ENCODE data around the gene MGAT4C.

MGAT4C gene

DNA sequence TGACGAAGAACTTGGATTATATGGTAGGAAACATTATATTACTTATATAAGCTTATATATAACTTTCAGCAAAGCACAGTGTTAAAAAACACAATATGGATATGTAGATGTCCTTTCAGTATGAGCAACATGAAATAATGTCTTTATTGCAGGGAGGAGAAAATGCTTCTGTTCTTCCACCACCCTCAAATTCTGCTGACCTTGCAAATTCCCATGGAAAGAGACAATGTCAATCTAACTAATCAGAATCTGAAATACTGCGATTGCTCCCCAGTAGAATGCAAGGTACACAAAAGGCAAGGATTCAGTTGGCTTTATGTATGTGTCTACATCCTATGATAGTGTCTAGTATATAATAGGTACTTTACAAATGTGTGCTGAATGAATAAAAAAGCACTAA lies 26.4 kb downstream of the MGAT4C start:
- no peak for DNase-seq (ENCODE audit: low read depth in 1 of 2, low spot score in 1 of 2)

DNA sequence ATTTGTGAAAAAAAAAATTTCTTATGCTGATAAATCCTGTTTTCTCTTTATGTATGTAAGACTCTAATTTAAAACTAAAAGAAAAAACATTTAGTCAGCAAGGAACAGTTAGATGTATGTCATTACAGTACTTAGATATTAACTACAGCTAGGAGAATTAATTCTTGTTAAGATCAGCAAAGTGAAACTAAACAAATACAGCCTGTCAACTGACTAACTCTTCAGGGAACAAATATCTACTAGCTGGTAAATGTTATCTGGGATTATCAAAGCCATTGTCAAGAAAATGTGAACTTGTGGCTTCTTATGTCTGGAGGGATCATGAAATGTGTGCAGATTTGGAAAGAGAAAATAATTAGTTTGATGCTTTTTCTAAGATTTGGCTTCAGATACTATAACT lies 27.5 kb downstream of the MGAT4C start:
- no peak for DNase-seq (ENCODE audit: low read depth in 1 of 2, low spot score in 1 of 2)

DNA sequence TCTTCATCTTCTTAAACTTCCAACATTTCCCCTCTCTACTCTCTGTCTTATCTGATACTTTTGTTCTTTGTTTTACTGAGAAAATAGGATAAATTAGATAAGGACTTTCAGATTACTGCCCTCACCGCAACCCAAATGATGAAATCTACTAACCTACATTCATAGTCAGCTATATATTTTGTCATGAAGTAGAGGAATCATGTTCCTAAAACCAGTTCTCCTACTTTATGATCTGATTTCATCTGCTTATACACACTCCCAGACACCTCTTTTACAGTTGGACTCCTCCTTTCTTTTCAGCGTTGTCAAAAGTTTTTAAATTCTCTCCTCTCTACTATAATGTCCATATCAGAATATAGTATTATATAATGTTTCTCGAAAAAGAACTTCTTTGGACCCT lies 29.7 kb downstream of the MGAT4C start:
- no peak for DNase-seq (ENCODE audit: low read depth in 1 of 2, low spot score in 1 of 2)

DNA sequence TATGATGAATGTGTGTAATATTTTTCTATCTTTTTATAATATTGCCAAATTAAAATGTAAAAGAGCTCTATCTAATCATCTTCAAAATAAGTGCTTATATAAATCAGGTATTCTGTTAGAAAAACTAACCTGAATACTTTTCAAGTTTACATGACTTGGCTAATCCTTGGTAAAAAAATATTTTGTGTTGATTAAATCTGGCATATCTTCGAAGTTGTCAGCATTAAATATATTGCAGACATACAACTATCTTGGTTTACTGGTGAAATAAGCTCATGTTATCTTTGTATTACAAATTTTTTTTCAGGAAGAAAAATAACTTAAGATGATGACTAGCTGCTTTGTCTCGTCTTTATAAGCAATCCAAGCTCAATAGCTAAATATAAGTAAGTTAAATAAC lies 39.6 kb downstream of the MGAT4C start:
- no peak for DNase-seq (ENCODE audit: low read depth in 1 of 2, low spot score in 1 of 2)

DNA sequence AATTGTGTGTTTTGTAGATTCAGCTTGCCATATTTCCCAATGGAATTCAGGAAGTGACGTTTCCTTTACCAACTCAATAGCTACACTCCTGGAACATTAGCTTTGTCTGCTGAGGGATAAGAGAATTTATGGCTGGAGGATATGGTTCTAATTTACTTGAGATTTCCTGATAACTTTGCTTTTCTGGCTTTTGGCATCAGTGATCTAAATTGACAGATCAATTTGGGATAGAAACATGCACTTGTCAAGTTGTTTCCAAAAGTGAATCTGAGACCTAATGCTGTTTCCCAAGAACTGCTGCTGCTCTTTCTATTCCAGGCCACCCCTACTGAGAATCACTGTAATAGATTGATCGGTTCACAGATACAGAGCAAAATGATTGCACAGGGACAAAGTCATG lies 43.2 kb downstream of the MGAT4C start:
- no peak for DNase-seq (ENCODE audit: low read depth in 1 of 2, low spot score in 1 of 2)

DNA sequence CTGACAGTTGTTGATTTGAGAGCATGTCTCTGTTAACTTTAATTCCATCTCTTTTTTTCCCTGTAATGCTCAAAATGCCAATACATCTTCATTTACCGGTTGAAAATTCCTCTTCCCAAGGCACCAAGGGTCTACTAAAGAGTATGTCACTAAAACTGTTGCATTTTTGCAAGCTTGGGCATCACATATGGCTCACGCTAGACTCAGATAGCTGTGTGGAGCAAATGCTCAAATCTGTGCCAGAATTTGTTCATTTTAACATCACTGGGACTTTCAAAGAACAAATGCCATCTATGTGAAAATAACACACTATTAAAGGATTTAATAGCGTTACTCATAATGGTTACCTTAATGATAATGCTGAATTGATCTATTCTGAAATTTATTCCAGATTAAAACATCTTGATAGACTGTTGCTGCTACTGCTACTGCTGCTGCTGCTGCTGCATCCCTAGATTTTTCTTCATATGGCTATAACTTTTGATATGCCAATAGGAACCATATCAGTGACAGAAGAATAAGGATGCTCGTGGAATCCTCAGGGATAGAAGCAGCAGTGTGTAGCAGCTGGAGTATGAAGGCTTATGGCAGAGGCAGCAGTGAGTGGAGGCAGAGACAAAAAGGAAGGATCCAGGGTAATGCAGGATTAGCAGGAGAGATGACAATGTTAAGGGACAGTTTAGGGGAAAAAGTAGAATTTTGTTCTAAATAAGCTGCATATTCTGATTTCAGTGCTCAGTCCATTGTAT lies 57.3 kb downstream of the MGAT4C start:
- DNase-seq (ENCODE audit: low read depth in 1 of 2, low spot score in 1 of 2): no peak

DNA sequence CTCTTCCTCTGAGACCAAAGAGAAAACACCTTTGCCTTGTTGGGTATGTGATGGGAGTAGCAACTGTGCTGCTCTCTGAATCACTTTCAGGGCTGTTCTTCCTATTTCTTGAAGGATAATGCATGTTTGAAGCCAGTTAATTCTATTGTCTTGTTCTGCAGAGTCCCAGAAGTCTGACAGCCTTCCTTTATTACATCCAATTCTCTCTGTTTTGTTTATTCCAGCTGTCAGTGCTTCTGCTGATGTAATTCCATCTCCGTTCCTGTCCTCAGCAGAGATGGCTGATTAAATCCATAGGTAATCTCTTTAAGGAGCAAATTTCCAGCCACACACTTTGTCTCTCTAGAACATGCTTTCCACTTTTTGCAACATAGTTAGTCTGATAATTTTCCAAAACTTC lies 59.7 kb downstream of the MGAT4C start:
- no peak for DNase-seq (ENCODE audit: low read depth in 1 of 2, low spot score in 1 of 2)

DNA sequence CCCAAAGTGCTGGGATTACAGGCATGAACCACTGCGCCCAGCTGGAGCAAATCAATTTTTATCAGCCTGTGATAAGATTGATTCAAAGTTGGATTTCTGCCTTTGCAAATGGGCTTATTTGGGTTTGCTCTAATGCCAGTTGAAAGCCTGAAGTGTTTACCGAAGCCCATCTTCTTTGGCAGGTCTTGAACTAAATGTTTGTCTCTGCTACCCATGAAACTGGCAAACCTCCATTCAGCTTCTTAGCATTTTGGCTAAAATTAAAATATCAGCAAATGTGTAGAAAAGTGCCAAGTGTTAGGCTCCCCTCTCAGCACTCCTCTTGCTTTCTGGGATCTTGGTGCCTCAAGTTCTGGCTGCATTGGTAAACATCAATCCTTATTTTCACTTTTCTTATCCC lies 61.5 kb downstream of the MGAT4C start:
- no peak for DNase-seq (ENCODE audit: low read depth in 1 of 2, low spot score in 1 of 2)

DNA sequence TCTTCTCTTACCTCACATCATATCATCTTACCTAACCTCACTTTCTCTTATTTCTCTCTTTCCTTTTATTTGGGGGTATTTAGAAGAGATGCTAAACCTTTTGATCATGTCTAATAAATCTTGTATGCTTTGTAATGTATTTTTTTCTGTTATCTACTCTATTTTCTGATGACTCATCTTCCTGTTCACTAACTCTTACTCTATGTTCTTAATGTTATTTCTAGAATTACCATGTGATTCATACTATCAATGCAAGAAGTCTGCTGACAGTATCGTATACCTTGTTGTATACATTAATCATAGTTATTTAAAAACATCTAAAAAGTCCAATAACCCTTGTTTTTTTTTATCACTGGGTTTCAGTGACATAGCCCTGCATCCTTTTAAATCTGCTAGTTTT lies 62.3 kb downstream of the MGAT4C start:
- DNase-seq (ENCODE audit: low read depth in 1 of 2, low spot score in 1 of 2): no peak

DNA sequence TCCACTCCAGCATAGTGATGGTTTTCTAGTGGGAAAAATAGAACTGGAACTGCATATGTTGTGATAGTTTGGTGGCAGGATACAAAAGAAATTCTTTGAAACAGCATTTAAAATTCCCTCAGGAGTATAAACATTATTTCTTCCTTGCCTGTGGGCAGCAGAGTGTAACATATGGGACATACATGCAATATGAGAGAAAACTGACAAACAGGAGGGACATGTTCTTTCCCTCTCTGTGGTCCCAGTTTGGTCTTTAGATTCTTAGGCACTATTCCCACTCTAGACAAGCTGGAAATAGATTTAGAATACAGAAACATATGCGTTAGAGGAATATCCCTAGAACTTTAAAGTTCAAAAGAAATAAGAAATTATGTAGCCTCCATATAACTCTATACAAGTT lies 68.0 kb downstream of the MGAT4C start:
- DNase-seq (ENCODE audit: low read depth in 1 of 2, low spot score in 1 of 2): no peak

DNA sequence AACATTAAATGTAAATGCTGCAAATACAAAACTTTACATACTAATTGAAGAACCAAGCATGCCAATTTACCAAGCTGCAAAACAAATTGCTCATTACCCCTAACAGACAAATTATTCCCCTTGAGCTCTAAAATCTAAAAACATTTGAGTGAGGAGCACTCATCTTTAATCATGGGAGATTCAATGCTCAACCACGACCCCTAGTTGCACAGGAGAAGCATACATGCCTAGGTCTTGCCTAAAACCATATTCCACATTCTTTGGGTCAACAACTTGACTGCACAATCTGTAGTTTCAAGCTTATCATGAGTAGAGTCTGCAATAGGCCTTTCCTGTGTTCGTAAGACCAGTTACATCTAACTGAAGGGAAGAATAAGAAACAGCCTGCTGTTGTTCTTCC lies 69.7 kb downstream of the MGAT4C start:
- no peak for DNase-seq (ENCODE audit: low read depth in 1 of 2, low spot score in 1 of 2)

DNA sequence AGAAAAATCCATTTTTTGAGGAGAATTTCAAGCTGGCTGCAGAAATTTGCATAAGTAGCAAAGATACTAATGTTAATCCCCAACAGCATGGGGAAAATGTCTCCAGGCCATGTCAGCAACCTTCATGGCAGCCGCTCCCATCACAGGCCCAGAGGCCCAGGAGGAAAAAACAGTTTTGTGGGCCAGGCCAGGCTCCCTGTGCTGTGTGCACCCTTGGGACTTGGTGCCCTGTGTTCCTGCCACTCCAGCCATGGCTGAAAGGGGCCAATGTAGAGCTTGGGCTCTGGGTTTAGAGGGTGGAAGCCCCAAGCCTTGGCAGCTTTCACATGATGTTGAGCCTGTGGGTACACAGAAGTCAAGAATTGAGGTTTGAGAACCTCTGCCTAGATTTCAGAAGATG lies 76.3 kb downstream of the MGAT4C start:
- no peak for DNase-seq (ENCODE audit: low read depth in 1 of 2, low spot score in 1 of 2)

DNA sequence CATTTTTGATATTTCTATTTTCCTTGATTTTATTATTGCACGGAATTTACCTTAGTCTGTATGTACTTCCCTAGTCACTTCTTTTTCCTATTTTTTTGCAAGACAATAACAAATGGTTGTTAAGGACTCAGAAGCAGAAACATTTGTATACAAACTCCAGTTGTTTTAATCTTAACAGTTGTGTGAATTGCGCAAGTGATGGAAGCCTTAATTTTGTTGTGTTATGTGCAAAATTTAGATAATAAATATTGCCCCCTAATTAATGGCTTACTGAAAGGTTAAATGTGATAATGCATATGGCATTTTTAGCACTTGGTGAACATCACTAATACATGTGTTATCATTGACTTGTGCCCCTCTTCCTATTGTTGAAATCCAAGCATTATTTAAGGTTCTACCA lies 82.0 kb downstream of the MGAT4C start:
- DNase-seq (ENCODE audit: low read depth in 1 of 2, low spot score in 1 of 2): no peak

DNA sequence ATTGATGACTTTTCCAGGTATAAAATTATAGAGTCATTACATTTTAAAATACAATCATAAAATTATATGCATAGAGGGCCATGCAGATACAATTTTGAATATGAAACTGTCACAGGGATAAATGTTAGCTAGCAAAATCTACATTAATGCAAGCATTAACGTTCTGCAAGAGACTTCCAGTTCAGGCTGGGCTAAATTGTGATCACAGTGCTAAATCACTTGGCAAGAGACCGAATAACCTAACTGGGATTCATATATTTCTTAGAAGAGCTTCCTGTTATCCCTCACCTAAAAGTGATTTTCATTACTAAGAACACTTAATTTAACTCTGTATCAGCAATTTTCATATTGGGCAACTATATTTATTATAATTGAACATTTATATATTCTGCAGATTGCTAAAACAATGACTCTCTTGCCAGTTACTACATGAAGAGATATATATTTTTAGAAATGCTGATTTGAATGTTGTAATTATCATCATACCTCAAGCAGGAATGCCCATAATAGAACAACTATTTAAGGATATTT lies 83.2 kb downstream of the MGAT4C start:
- no peak for DNase-seq (ENCODE audit: low read depth in 1 of 2, low spot score in 1 of 2)

DNA sequence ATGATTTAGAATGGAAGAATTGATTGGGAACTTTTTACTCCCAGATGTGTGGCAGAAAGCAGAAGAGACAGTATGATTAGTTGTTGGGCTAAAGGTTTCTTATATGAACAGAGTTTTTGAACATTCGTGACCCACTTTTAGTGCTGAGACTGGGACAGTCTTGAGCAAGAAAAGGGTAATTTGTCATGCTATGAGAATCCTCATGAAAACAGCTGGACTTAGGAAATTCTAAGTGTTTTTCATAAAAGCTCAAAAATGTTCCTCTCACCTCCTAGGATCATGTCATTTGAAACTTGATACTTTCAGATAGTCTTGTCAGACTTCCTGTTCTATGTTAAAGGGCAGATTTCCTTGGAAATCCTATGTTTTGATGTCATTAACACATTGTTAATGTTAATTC lies 86.1 kb downstream of the MGAT4C start:
- no peak for DNase-seq (ENCODE audit: low read depth in 1 of 2, low spot score in 1 of 2)

DNA sequence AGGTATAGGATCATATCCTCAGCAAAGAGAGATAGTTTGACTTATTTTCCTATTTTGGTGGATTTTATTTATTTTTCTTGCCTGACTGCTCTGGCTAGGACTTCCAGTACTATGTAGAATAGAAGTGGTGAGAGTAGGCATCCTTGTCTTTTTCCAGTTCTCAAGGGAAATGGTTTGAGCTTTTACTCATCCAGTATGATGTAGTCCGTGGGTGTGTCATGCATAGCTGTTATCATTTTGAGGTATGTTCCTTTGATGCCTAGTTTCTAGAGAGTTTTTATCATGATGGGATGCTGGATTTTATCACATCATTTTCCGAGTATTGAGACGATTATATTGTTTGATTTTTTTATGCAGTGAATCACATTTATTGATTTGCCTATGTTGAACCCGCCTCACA lies 97.2 kb downstream of the MGAT4C start:
- DNase-seq (ENCODE audit: low read depth in 1 of 2, low spot score in 1 of 2): no peak

DNA sequence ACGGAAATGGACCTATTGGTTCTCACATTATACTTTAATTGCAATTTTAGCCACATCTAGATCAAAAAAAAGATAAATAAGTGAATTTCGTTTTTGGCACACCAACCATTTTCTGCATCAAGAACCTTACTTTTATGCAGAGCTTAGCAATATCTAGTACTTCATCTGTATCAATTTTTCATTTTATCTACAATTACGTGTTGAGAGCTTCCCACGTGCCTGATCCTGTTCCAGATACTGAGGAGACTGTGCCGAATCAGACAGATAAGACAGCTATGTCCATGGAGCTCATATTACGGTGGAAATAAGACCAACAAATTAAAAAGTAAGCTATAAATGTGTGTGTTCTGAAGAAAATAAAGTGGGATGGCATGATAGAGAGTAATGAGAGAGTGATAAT lies 101.6 kb downstream of the MGAT4C start:
- no peak for DNase-seq (ENCODE audit: low read depth in 1 of 2, low spot score in 1 of 2)

DNA sequence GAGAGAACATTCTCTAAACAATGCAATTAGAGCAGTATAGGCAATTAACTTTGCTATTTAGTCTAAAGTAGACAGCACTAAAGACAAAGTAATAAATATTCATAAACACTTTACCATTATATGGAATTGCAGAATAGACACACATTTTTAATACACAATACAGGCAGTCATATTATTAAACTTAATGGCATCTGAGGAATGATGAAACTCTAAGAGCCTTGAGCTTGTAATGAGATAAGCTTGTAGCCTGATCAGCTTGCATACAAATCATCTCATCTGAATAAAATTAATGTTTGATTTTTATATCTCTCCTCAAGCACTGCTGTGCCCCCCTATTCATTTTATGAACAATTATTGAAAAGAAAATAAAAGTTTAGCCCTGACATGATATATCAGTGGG lies 107.6 kb downstream of the MGAT4C start:
- DNase-seq (ENCODE audit: low read depth in 1 of 2, low spot score in 1 of 2): no peak

DNA sequence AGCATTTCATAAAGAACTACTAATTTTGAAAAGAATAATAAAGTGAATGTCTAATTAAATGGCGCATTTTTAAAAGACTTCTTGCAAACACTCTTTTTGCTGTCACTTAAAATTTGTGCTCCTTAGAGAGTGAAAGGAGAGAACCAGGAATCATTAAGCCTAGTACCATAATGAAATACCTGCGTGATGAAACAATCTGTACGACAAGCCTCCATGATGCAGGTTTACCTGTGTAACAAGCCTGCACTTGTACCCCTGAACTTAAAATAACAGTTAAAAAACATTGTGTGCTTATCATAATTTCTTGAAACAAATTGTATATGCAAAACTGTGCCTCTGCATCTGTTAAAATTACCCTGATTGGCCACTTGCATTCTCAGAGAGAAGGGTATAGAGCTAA lies 108.1 kb downstream of the MGAT4C start:
- no peak for DNase-seq (ENCODE audit: low read depth in 1 of 2, low spot score in 1 of 2)

DNA sequence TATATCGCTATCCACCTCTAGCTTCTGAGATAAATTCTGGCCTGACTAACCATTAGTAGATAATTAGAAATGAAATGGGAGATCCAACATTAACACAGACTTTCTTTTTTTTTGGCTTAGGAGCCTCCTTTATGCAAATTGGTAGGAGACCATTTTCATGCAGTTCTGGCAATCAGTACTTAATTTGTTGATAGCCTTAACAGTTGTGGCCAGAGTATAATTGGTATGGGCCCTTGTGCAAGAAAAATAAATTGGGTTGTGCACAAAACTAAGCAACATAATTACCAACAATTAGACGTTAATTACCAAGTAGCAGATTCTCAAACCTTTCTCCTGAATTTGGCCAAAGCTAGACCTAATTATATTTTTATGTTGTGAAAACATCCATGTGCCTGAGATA lies 111.0 kb downstream of the MGAT4C start:
- DNase-seq (ENCODE audit: low read depth in 1 of 2, low spot score in 1 of 2): no peak

DNA sequence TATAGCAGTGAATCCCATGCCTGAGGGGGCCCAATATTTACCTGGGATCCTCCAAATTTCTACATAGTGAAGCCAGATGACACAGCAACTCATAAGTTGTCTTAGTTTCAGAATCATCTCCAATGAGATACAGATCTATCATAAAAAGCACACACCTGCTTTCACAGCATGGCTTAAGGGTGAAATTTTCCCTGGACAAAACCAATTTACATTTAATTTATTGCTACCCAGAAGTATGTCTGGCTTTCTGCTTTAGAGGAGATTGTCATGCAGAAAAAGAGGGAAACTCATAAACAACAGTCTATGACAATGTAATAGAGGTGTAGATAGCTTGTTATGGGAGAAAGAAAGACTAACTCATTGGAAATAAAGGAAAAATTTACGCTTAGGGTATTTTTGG lies 113.0 kb downstream of the MGAT4C start:
- DNase-seq (ENCODE audit: low read depth in 1 of 2, low spot score in 1 of 2): no peak

DNA sequence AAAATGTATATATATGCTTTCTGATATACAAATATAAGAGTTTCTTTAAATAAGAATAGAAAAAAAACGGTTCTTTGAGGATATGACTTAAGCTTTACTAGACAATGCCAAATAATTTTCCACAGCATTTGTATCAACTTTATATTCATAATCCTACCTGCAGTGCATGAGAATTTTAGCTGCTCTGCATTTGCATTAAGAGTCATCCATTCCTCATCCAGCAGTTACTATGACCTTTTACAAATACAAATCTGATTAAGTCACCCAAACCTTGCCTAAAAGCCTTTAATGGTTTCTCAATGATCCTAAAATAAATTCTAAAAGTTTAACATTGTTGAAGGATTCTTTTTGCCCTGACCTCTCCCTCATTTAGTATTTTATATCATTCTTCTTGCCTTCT lies 116.5 kb downstream of the MGAT4C start:
- DNase-seq (ENCODE audit: low read depth in 1 of 2, low spot score in 1 of 2): no peak

DNA sequence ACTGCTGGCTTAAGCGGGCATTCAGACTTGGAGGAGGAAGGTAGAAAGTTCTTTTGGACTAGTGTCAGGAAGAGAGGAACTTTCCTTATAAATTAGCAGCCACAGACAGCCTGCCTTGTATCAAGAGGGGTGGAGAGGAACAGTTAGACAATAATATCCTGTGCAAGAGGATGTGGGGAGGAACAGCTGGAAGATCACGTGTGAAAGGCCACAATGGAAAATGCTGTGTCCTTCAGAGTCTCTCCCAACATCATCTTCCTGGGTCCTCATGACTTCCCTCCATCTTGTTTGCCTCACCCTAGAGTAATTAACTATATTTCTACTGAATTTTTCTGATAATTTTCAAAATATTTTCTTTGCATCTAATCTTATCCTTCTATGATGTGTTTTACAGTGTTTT lies 117.4 kb downstream of the MGAT4C start:
- DNase-seq (ENCODE audit: low read depth in 1 of 2, low spot score in 1 of 2): no peak
